HT-29 (cell line): ENCODE measurements around the gene CBX7. TPM values are rescaled to one million over a fixed set of nuclear protein-coding genes. Genes with fewer than 3 reads are reported as not detected.

Experiments
- DNase-seq: peaks from one replicate; pipeline ENCODE4 v3.0.0-alpha.2; 2015; ENCODE audit warnings: low spot score
- total RNA-seq: library from RNA; depleted of rRNA; stranded (reverse); fragments of >200 nt; shearing (Covaris generic); gene quantifications from 2 replicates; pipeline ENCODE4 v1.2.3, GENCODE V29; 2014; rRNA removed

Gene CBX7
- 7.3 and 8.6 TPM in 2 replicates for total RNA-seq

DNA sequence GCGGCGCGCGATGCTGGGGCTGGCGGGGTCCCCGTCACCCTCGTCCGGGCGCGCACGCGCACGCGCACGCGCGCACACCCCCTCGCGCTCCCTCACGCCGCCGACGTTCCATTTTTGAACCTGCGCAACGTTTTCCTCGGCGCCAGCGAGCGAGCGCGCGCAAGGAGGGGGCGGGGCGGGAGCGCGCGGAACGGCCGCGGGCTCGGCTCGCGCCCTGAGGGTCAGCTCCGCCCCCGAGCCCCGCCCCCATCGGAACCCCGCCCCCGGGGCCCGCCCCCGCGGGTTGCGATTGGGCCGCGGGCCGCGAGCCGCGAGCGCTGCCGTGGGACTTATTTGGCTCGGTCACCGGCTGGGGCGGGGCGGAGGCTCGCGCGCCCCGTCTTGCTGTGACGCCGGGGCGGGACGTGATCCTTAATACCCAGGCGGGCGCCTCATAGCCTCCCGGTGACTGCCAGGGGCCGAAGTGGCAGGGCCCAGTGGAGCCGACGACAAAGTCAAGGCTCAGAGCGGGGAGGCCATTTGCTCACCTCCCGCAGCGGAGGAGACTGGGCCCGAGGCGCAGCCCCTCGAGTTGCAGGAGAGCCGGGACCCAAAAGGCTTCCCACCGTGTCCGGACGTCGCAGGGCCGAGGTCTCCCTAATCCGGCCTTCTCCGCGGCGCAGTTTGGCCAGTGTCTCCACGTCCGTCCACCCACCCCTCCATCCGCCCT is at the start of gene CBX7:
Gene CBX7 (minus strand): TSS at position 170 of the 709 bp plus-strand sequence. CDS start 236 bp downstream, outside the sequence.
- DNase-seq, result peak; percentile 67

DNA sequence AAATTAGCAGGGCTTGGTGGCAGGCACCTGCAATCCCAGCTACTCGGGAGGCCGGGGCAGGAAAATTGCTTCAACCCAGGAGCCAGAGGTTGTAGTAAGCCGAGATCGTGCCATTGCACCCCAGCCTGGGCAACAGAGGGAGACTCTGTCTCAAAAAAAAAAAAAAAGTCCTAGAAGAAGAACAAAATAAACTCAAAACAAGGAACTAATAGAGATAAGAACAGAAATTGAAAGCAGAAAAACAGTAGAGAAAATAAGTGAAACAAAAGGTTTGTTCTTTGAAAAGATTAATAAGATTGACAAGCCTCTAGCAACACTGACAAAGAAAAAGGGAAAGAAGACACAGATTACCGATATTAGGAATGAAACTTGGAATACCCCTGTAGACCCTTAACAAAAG is 45.1 kb upstream of the CBX7 start:
- no peak for DNase-seq

DNA sequence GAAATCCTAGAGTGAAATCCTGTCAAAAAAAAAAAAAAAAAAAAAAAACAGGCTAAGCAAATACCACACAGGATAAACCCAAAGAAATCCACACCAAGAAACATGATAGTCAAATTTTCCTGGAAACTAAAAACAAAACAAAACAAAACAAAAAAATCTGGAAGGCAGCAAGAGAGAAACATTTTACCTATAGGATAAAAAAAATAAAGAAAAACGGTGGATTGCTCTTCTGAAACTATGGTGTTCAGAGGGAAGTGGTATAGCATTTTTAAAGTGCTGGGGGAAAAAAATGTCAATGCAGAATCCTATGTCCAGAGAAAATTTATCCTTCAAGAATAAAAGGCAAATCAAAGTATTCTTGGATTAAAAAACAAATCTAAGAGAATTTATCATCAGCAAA is 41.6 kb upstream of the CBX7 start:
- DNase-seq, result no peak

DNA sequence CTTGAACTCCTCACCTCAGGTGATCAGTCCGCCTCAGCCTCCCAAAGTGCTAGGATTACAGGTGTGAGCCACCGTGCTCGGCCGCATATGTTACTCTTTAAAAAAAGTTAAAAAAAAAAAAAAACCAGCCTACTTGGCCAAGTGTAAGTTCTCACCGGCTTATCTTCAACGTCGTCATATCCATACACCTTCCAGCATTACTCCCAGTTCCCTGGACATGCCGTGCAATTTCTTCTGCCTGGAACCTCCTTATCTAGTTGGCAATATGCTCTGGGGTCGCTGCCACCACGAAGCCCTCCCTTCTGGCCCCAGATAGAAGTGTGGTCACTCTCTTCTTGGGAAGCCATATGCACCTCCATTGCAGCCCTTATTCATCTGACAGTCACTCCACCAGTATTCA is 36.3 kb upstream of the CBX7 start:
- no peak for DNase-seq

DNA sequence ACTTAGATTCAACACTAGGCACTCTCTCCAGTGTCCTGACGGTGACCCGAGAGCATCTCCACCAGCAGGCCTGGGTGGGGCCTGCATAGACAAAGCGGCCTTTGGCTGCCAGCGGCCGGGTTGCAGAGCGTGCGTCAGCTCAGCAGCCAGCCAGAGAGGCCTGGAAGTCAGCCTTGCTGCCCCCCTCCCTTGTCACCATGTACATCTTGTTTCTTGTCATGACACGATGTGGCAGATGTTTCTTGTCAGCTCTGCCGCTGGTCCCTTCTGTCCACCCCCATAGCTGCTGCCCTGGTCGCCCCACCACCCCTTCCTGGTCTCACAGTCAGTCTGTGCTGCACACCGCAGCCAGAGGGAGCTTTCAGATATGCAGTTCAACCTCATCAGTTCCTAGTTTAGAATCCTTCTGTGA is 33.1 kb upstream of the CBX7 start:
- DNase-seq, result no peak

DNA sequence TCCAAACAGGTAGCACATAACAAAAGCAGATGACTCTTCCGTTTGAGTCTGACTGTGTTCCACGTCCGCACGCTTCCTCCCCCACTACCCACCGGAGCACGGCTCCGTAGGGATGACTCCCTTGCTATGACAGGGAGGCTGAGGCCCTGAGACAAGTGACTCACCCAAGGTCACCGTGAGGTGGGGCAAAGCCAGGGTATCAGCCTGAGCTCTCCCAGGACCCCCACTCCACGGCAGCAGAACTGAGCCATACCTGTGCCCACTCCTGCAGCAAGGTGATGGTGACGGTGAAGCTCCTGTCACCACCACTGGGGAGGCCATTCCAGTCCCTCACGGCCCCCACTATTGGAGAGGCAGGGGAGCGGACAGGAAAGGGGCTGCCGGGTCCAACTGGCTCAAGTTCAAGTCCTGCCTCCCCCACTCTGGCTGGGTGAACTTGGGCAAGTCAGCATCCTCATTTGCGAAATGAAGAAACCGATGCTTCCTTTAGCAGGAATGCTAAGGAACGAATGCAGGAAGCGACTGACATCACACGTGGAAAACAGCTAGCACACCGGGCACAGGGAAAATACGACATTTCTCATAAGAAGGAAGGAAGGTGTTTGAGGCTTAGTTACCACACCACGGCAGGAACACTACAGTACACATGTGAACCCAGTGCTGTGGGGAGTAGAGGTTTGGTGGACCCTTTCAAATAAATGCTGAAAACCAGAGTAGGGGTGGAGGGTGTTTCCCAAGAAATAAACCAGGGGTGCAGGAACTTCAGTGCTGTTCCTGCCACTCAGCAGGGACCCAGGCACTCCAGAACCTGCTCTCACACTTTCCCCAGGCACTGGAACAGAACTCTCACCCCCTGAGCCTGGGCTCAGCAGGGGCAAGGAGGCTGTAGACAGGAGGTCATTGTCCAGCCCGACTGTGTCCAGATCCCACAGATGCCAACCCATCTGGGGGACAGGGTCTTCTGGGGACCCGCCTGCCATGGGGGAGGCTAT is 32.4 kb upstream of the CBX7 start:
- no peak for DNase-seq

DNA sequence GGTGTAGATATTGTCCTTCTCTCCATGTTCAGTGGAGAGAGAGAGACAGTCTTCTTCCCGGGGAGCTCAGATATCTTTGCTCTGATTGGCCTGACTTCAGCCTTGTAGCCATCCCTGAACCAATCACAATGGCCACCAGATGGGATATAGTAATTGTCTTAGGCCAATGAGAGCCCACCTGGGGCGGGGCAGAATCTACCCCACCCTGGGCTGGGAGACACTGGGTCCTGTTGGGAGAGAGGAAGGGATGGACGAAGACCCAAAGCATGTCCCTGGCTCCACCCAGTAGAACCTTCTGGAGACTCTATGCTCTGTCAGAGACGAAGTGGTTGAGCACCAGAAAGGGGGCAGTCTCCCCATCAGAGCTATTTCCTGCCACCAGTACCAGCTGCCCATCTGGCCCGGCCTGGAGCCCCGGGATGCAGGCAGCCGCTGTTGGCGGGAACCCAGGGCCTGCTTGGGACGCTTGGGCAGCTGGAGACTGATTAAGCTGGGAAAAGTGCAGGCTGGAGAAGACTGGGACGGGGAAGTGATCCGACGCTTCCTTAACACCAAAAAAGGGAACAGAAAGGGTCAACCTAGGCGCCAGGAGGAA is 31.6 kb upstream of the CBX7 start:
- no peak for DNase-seq

DNA sequence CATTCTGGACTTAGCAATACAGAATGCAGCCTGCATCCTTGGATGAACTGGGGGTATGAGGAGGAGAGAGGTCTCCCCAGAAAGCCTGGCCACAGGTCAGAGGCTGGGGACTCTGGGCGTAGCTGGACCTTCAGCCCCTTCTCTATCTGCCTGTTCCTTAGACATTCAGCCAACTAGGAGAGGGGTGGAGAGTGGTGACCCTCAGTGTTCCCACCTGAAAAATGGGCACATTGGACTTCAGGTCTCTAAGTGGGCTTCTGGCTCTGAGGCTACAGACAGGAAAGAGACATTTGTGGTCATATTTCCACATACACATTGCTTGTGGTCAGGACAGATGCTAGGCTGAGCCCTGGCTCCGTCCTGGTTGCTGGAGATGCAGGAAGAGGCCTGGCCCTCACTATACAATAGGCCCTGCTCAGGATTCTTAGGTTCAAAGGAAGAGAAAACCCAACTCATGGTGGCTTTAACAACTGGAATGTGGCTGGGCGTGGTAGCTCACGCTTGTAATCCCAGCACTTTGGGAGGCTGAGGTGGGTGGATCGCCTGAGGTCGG is 30.1 kb upstream of the CBX7 start:
- no peak for DNase-seq

DNA sequence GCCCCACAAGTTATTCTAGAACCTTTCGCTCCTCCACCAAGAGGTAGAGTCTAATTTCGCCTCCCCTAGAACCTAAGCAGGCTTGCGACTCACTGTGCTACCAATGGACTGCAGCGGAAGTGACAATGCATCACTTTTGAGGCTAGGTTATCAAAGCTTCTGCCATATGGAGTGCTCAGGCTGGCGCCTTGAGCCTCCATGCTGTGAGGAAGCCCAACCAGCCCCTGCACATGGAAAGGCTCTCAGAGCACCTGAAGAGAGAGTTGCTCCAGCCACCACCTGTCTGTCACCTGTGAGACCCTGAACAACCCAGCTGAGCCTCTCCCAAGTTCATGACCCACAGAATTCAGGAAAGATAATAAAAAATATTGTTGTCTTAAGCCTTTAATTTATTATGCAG is 29.3 kb upstream of the CBX7 start:
- DNase-seq, result no peak

DNA sequence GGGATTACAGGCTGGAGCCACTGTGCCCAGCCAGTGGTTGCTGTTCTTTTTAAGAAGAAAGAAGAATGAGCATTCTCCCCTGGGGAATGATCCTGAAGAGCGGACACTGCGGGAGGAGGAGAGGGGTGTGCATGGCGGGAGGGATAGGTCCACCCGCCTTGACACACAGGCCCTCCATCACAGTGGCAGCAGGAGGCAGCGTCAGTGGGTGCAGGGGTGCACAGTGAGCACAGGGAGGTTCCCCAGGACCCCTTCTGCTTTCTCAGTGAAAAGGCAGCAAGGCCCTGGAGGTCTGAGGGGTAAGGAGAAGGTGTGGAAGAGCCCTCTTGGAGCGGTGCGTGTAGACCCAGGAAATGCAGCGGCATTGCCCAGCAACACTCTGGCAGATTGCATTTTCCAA is 28.9 kb upstream of the CBX7 start:
- no peak for DNase-seq

DNA sequence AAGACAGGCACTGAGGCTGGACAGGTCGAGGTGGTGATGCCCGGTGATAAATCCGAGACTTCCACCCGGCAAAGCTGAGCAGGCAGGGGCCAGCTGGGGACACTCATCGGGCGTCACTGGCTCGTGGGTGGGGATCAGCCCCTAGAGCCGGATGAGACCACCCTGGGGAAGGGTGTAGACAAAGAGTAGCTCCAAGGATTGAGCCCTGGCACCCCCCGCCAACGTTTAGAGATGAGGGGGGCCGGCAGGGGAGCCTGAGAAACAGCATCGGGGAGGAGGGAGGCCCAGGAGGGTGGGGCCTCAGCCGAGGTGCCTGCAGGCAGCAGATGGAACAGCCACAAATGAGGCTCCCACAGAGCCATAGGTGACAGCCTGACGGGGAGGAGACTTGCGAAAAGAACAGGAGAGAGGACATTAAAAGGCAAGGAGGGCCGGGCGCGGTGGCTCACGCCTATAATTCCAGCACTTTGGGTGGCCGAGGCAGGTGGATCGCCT is 27.4 kb upstream of the CBX7 start:
- DNase-seq, result no peak

DNA sequence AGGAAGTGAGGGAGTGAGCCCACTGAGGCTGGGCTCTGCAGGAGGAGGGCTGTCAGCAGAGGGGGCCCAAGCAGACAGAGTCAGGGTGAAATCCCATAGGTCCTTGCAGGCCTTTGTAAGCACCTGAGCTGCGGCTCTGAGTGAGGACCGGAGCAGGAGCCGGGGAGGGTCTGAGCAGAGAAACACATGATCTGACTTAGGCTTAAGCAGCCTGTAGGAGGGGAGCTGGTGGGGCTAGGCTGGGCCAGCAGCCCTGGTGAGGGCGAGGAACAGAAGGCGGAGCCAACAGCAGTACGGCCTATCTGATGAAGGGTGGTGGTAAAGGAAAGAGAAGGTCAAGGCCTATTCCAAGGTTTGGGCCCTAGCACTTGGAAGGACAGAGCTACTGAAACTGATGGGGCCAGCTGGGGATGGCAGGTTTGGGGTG is 26.9 kb upstream of the CBX7 start:
- DNase-seq, result no peak

DNA sequence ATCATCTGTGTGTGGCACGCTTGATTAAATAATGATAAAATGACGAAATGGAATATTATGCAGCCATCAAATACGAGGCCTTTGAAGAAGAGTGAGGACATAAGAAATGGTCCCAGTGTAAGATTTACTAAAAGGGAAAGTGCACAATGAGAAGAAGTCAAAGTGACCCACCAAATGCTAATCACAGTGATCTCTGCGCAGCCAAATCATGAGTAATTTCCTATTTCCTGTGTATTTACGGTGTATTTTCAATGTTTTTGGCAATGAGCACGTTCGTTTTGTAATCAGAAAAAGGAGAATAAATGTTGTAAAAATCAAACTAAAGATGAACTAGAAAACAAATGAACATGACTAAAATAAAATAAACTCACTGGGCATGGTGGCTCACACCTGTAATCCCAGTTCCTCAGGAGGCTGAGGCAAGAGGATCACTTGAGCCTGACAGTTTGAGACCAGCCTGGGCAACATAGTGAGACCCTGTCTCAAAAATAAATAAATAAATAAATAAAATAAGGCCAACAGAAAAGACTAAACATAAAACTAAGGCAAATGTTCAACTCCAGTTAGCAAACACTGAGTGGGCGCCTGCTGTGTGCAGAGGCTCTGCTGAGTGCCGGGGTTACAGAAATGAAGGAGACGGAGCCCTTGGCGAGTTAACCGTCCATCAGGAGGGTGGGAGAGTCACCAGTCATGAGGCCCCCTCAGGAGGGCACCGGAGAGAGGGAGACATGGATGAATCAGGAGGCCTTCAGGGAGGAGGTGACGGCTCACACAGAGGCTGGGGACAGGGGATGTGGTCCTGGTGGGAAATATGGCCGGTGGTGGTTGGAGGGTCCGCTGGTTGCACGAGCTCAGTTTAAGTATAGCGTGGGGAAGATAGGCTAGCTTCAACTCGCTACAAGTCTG is 26.0 kb upstream of the CBX7 start:
- no peak for DNase-seq

DNA sequence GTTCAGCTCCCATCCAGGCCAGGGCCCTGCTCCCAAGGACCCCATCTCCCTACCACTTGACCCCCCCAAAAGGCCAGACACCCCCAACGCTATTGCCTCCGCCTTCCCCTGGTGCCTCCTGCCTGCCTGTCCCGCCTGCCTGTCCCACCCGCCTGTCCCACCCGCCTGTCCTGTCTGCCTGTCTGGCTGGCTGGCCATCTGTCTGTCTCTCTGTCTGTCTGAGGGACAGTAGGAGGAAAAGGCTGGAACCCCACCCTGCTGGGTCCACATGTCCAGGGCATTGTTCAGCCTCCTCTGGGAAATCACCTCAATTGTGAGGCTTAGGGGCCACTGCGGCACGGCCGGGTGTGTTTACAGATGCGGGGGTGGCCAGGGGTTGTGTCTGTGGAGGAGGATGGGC is 25.3 kb upstream of the CBX7 start:
- DNase-seq, result no peak

DNA sequence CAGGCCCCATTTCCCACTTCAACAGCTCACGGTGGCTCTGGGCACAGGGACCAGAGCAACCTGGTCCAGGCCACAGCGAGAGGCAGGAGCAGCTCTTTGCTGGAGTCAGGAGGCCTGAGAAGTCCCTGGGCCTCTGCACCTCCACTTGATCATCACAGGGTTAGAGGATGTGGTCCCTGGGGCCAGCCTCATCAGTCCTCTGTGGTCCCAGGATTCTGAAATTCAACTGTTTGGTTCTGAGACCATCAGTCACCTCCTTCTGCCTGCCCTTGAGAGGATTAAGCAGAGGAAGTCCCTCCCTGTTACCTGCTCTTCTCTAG is 24.9 kb upstream of the CBX7 start:
- DNase-seq, result no peak

DNA sequence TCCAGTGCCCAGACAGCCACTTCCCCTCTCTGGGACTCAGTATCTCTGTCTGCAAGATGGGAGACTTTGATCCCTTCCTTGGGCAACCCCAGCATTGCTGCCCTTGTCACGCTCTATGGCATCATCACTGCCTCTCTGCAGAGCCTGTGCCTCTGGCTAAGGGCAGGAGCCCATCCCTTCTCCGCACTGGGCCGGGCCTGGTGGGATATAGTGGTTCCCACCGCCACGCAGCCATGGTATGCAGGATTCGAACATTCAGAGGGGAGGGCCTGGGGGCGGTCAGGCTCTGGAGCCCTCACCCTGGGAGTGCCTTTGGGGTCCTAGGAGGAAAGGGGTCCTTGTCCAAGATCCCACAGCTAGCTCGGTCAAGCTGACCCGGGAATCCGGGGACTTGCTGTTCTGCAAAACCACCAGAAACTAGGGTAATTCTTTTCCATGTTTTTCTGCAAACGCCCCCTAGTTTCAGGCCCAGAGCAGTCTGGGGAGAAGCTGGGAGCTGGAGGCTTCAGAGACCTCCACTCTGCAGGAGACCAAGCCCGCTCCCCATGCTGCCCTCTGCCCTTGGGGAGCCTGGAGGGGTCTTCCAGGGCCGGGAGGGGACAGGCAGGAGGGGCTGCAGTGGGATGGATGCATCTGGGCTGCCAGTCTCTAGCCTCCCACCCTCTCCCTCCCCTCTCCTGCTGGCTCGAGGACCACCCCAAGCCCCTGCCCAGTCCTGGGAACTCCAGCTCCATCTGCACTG is 24.4 kb upstream of the CBX7 start:
- no peak for DNase-seq

DNA sequence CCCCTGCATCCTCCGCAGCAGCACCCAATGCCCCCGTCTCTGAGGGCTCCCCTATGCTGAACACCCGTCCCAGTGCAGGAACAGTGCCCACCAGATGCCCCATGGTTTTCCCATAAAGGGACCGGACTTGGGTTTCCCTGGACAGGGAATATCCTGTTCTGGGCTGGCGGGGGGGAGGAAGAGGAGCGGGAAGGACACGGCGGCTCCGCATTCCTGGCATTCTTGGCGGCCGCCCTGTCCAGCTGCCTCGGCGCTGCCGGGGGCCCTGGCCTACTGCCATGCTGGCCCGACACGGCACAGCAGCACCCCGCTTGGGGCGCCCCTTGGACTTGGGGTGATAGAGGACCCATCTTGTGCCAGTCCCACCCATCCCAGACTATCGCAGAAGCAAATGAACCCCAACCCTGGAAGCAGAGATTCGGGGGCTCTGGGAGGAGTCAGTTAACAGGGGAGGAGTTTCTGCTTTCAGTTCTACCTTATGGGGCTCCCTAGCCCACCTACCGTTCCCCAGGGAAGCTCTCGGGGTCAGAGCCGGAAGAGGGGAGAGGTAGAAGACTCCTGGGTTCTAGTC is 23.7 kb upstream of the CBX7 start:
- peak; percentile 37 for DNase-seq

DNA sequence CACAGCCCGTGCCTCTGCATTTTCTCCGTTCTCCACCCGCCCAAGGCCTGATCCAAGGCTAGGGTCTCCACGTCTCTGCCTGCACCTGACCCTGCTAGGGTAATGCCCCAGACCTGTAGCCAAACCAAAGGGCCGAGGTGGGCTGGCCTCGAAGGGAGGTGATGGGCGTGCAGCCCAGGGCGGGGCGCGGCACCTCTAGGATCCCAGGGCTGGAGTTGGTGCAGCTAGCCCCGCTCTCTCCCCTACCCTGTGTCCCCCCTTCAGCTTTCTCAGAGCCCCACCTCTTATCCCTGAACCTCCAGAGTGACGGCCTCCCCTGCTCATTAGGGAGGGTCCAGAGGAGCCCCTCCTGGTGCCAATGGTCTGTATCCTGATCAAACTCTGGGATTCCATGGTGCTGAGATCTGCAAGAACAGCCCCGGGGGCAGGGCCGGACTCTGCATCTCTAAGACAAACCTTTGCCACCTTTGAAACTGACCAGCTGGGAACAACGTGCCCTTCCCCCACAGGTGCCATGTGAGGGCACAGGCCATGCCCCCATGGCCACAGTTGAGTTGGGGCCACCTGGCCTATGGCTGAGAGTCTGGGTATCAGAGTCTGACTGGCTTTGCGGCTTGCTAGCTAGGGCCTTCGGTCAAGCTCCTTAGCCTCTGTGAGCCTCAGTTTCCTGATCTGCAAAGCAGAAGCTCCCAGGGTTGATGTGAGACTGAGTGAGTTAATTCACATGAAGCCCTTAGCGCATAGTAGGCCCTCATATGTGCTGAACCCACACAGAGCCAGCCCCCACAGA is 23.1 kb upstream of the CBX7 start:
- no peak for DNase-seq
